Esophagus squamous epithelium (tissue), 4 donors: ENCODE results near the gene CILP2.

Experiments used
- CTCF ChIP-seq, 6 experiments: fragments of 450-650 bp in 4 of 6; fragments of 200-600 bp in 2 of 6; sonication (generic) in 2 of 6; IDR thresholded peaks; one replicate each; pipeline ENCODE4 v1.5.1; 2016 to 2019; ENCODE audit warnings: antibody characterized with exemption in 6 of 6, mild to moderate bottlenecking in 4 of 6, moderate library complexity in 4 of 6
- POLR2A ChIP-seq, 4 donors: fragments of 450-650 bp; IDR thresholded peaks; one replicate each; pipeline ENCODE4 v1.6.1; 2017; ENCODE audit warnings: antibody characterized with exemption in 4 of 4, mild to moderate bottlenecking in 4 of 4, moderate library complexity in 3 of 4

GRCh38 chr19:19547674-19548336 lies 9.7 kb downstream of the CILP2 start:
- TF ChIP-seq CTCF (IDR thresholded peaks at IDR 0.05) (no peak), POLR2A (IDR thresholded peaks at IDR 0.05) (no peak)
